B cell (primary cell): ENCODE measurements around the gene BNC2.

Source experiments
- CTCF ChIP-seq: fragments of 200-600 bp; IDR thresholded peaks from one replicate; pipeline ENCODE4 v1.8.0; 2022; ENCODE audit warnings: antibody characterized with exemption, mild to moderate bottlenecking
- EZH2 ChIP-seq: IDR thresholded peaks from 2 replicates; pipeline ENCODE4 v1.6.1; 2012; ENCODE audit warnings: borderline replicate concordance, low read depth, mild to moderate bottlenecking, moderate library complexity, low read length; ENCODE audit not compliant: insufficient read depth, poor library complexity, severe bottlenecking

- no peak for TF ChIP-seq CTCF
- no peak for TF ChIP-seq EZH2
Observed at GRCh38 chr9:16627967-16628366, 242.5 kb downstream of the BNC2 start.
